ENCODE data around the gene NFASC.

DNA sequence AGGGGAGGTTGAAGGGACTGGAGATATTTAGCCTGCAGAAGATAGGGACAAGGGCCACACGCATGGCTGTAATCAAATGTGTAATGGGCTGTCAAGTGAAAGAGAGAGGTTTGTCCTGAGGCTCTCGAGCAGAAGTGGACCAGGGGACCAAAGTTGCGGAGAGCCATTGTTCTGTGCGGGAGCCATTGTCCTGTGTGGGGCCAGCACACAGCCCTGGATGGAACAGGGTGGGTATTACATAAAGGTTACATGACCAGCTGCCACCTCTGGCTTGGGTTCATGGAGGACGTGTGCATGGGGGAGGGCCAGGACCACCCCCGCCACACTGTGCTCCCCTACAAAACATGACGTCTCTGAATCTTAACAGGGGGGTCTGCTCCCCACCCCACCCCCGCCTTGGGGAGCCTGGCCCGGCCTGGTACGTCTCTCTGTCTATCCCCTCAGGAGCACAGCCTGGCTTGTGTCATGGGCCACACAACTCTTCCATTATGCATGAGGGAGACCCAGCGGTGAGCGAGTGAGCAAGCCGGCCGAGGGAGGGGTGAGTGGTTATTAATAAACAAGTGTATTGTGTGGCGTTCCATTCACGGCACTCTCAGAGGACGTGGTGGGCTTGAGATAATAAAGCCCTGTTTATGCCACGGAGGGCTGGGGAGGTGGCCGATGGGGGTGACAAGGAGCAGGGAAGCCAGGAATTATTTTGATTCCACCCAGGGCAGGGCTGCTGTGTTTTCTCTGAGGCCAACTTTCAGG lies at the start of gene NFASC:
- TF ChIP-seq POLR2A (IDR thresholded peaks at IDR 0.05), result no peak
- TF ChIP-seq, protein P1, sequence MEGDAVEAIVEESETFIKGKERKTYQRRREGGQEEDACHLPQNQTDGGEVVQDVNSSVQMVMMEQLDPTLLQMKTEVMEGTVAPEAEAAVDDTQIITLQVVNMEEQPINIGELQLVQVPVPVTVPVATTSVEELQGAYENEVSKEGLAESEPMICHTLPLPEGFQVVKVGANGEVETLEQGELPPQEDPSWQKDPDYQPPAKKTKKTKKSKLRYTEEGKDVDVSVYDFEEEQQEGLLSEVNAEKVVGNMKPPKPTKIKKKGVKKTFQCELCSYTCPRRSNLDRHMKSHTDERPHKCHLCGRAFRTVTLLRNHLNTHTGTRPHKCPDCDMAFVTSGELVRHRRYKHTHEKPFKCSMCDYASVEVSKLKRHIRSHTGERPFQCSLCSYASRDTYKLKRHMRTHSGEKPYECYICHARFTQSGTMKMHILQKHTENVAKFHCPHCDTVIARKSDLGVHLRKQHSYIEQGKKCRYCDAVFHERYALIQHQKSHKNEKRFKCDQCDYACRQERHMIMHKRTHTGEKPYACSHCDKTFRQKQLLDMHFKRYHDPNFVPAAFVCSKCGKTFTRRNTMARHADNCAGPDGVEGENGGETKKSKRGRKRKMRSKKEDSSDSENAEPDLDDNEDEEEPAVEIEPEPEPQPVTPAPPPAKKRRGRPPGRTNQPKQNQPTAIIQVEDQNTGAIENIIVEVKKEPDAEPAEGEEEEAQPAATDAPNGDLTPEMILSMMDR (IDR thresholded peaks at IDR 0.05), result no peak
